Hepatocyte (in vitro differentiated cells): ENCODE data around the gene STK32B.

Source experiments
- EZH2 ChIP-seq: fragments of 200-600 bp; sonication (generic); IDR thresholded peaks from 2 replicates; pipeline ENCODE4 v1.6.1; 2016; ENCODE audit warnings: antibody characterized with exemption, mild to moderate bottlenecking, borderline replicate concordance
- EZH2phosphoT487 ChIP-seq: fragments of 200-600 bp; sonication (generic); IDR thresholded peaks from one replicate; pipeline ENCODE4 v1.6.1; 2018; ENCODE audit warnings: antibody characterized with exemption, mild to moderate bottlenecking, low read depth, moderate library complexity; ENCODE audit not compliant: unreplicated experiment, severe bottlenecking
- TF ChIP-seq, protein P1 (sequence below): fragments of 200-600 bp; sonication (generic); IDR thresholded peaks from 2 replicates; pipeline ENCODE4 v1.5.1; 2016; ENCODE audit warnings: antibody characterized with exemption, mild to moderate bottlenecking; ENCODE audit not compliant: poor library complexity

- TF ChIP-seq EZH2 (no peak), EZH2phosphoT487 (no peak)
- TF ChIP-seq, protein P1, sequence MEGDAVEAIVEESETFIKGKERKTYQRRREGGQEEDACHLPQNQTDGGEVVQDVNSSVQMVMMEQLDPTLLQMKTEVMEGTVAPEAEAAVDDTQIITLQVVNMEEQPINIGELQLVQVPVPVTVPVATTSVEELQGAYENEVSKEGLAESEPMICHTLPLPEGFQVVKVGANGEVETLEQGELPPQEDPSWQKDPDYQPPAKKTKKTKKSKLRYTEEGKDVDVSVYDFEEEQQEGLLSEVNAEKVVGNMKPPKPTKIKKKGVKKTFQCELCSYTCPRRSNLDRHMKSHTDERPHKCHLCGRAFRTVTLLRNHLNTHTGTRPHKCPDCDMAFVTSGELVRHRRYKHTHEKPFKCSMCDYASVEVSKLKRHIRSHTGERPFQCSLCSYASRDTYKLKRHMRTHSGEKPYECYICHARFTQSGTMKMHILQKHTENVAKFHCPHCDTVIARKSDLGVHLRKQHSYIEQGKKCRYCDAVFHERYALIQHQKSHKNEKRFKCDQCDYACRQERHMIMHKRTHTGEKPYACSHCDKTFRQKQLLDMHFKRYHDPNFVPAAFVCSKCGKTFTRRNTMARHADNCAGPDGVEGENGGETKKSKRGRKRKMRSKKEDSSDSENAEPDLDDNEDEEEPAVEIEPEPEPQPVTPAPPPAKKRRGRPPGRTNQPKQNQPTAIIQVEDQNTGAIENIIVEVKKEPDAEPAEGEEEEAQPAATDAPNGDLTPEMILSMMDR = no peak
These were observed 167.2 kb downstream of the STK32B start for GRCh38 chr4:5218376-5219069.
